ENCODE results near the gene ITPRIP. TPM values are rescaled to one million over a fixed set of nuclear protein-coding genes. Genes with fewer than 3 reads are reported as not detected.

ITPRIP gene
- total RNA-seq, 1 experiment from 2014 or later = 24.8 TPM

GRCh38 chr10:104307576-104308438 is 30.5 kb downstream of the ITPRIP start:
- TF ChIP-seq CTCF (conservative IDR thresholded peaks at IDR 0.05; ENCODE audit: low read depth, low read length) (no peak), EZH2 (IDR thresholded peaks at IDR 0.05; ENCODE audit: borderline replicate concordance, low read depth, low read length, poor library complexity, severe bottlenecking) (no peak)
- Histone ChIP-seq H3K27ac (ENCODE audit: low read depth, low read length, poor library complexity, severe bottlenecking) (no peak overlapping the region), H3K9me3 (ENCODE audit: low read depth, low read length, poor library complexity, severe bottlenecking) (no peaks in the 10 kb centered on the region), H3K27me3 (replicated peaks; ENCODE audit: insufficient read depth, low read depth, low read length, poor library complexity) (no peaks in the 10 kb centered on the region), H3K36me3 (ENCODE audit: insufficient read depth, low read length, poor library complexity, severe bottlenecking) (peaks cover 14% of the 10 kb centered on the region), H3K4me3 (ENCODE audit: low read depth, low read length, poor library complexity, severe bottlenecking) (no peak overlapping the region), H3K4me1 (ENCODE audit: insufficient read depth, low read length, poor library complexity, severe bottlenecking) (no peaks in the 10 kb centered on the region)
- POLR2A ChIA-PET (ENCODE audit: low non-redundant PET) = no interaction called here
- CTCF ChIA-PET = no interaction called here
- DNase-seq (ENCODE audit: low spot score) = no peak
- BruUV-seq (replicated peaks) = no TSS peak
- intact Hi-C loops (cut with micrococcal nuclease; ENCODE audit: unreplicated experiment) = no loop called here

- CTCF ChIA-PET = interaction anchor here (2.0 kb wide), 1 partner anchor 44 kb away, joined by 18 read pairs; no protein-coding TSS in a partner anchor
- intact Hi-C loops (cut with micrococcal nuclease; ENCODE audit: unreplicated experiment) = no loop called here
- POLR2A ChIA-PET (ENCODE audit: low non-redundant PET) = interaction anchor here (0.9 kb wide), 1 partner anchor 10 kb away, joined by 3 read pairs; no protein-coding TSS in a partner anchor
These were observed 31.4 kb downstream of the ITPRIP start for GRCh38 chr10:104306897-104307296.

GRCh38 chr10:104304927-104305326 is 33.3 kb downstream of the ITPRIP start:
- no peak for TF ChIP-seq CTCF (conservative IDR thresholded peaks at IDR 0.05; ENCODE audit: low read depth, low read length)
- no peak for TF ChIP-seq EZH2 (IDR thresholded peaks at IDR 0.05; ENCODE audit: borderline replicate concordance, low read depth, low read length, poor library complexity, severe bottlenecking)
- intact Hi-C loops (cut with micrococcal nuclease; ENCODE audit: unreplicated experiment) = loop anchor here (1.0 kb wide), 1 partner anchor 45 kb away; no protein-coding TSS in a partner anchor
- BruUV-seq (replicated peaks) = no TSS peak
- no peak overlapping the region for H3K27ac ChIP-seq (ENCODE audit: low read depth, low read length, poor library complexity, severe bottlenecking)
- no peak for DNase-seq (ENCODE audit: low spot score)
- H3K9me3 ChIP-seq (ENCODE audit: low read depth, low read length, poor library complexity, severe bottlenecking) = no peaks in the 10 kb centered on the region
- POLR2A ChIA-PET (ENCODE audit: low non-redundant PET) = no interaction called here
- no peak overlapping the region for H3K4me3 ChIP-seq (ENCODE audit: low read depth, low read length, poor library complexity, severe bottlenecking)
- H3K36me3 ChIP-seq (ENCODE audit: insufficient read depth, low read length, poor library complexity, severe bottlenecking) = peaks cover 5% of the 10 kb centered on the region
- no peaks in the 10 kb centered on the region for H3K27me3 ChIP-seq (replicated peaks; ENCODE audit: insufficient read depth, low read depth, low read length, poor library complexity)
- no peaks in the 10 kb centered on the region for H3K4me1 ChIP-seq (ENCODE audit: insufficient read depth, low read length, poor library complexity, severe bottlenecking)
- CTCF ChIA-PET = interaction anchor here (0.6 to 2.0 kb wide), 6 partner anchors 10 to 49 kb away, joined by 3 to 18 read pairs (median 4); partner anchors contain the start of genes CFAP58 and ITPRIP

More at GRCh38 chr10:104306897-104307296, 31.4 kb downstream of the ITPRIP start:
- Histone ChIP-seq H3K36me3 (ENCODE audit: insufficient read depth, low read length, poor library complexity, severe bottlenecking) (peaks cover 5% of the 10 kb centered on the region), H3K4me1 (ENCODE audit: insufficient read depth, low read length, poor library complexity, severe bottlenecking) (no peaks in the 10 kb centered on the region), H3K4me3 (ENCODE audit: low read depth, low read length, poor library complexity, severe bottlenecking) (no peak overlapping the region), H3K27ac (ENCODE audit: low read depth, low read length, poor library complexity, severe bottlenecking) (no peak overlapping the region), H3K9me3 (ENCODE audit: low read depth, low read length, poor library complexity, severe bottlenecking) (no peaks in the 10 kb centered on the region), H3K27me3 (replicated peaks; ENCODE audit: insufficient read depth, low read depth, low read length, poor library complexity) (no peaks in the 10 kb centered on the region)
- TF ChIP-seq EZH2 (IDR thresholded peaks at IDR 0.05; ENCODE audit: borderline replicate concordance, low read depth, low read length, poor library complexity, severe bottlenecking) = no peak
- no peak for TF ChIP-seq CTCF (conservative IDR thresholded peaks at IDR 0.05; ENCODE audit: low read depth, low read length)
- no TSS peak for BruUV-seq (replicated peaks)
- DNase-seq (ENCODE audit: low spot score) = no peak
